PFSK-1 (cell line): Measurements from ENCODE around the gene DLGAP1.

ENCODE experiments used
- FOXP2 ChIP-seq: optimal IDR thresholded peaks from 2 replicates; pipeline ENCODE3; 2011; ENCODE audit warnings: borderline replicate concordance, control low read depth, inconsistent platforms; ENCODE audit not compliant: insufficient read depth; ENCODE audit errors: extremely low read length, extremely low read depth
- POLR2AphosphoS5 ChIP-seq: IDR thresholded peaks from 2 replicates; pipeline ENCODE4 v1.6.1; 2012; ENCODE audit warnings: low read depth, mild to moderate bottlenecking, control low read depth, low read length, moderate library complexity
- REST ChIP-seq, 2 experiments: IDR thresholded peaks; 2 replicates each; pipeline versions ENCODE4 v1.6.1 to v1.8.0; 2011 to 2012; ENCODE audit warnings: low read depth in 2 of 2, low read length in 2 of 2, control low read depth in 1 of 2, inconsistent platforms in 1 of 2, mild to moderate bottlenecking in 1 of 2, moderate library complexity in 1 of 2; ENCODE audit not compliant: insufficient read depth in 1 of 2
- SIN3A ChIP-seq: IDR thresholded peaks from 2 replicates; pipeline ENCODE4 v1.6.1; 2012; ENCODE audit warnings: mild to moderate bottlenecking, low read length, moderate library complexity, borderline replicate concordance; ENCODE audit not compliant: insufficient read depth
- TAF1 ChIP-seq: IDR thresholded peaks from 2 replicates; pipeline ENCODE4 v1.6.1; 2012; ENCODE audit warnings: low read length, control low read depth, borderline replicate concordance; ENCODE audit not compliant: insufficient read depth

DLGAP1 gene

GRCh38 chr18:4224031-4224704 is 230.9 kb downstream of the DLGAP1 start:
- TF ChIP-seq SIN3A (no peak), POLR2AphosphoS5 (no peak), FOXP2 (no peak), REST (IDR thresholded peaks at IDR 0.05; ENCODE audit: insufficient read depth in 1 of 2, low read depth in 2 of 2, low read length in 2 of 2) (no peak), TAF1 (no peak)

- TF ChIP-seq REST (IDR thresholded peaks at IDR 0.05; ENCODE audit: insufficient read depth in 1 of 2, low read depth in 2 of 2, low read length in 2 of 2) = no peak
- no peak; the same call in 1 of the 2 replicates for TF ChIP-seq POLR2AphosphoS5
- no peak for TF ChIP-seq TAF1
- TF ChIP-seq SIN3A = no peak
- TF ChIP-seq FOXP2 = no peak
These were observed 243.8 kb downstream of the DLGAP1 start for GRCh38 chr18:4211111-4211837.

GRCh38 chr18:4208366-4208765 is 246.7 kb downstream of the DLGAP1 start:
- TF ChIP-seq POLR2AphosphoS5 (no peak), FOXP2 (no peak), TAF1 (no peak), SIN3A (no peak), REST (IDR thresholded peaks at IDR 0.05; ENCODE audit: insufficient read depth in 1 of 2, low read depth in 2 of 2, low read length in 2 of 2) (no peak)

- TF ChIP-seq SIN3A = no peak
- TF ChIP-seq REST (IDR thresholded peaks at IDR 0.05; ENCODE audit: insufficient read depth in 1 of 2, low read depth in 2 of 2, low read length in 2 of 2) = no peak
- TF ChIP-seq TAF1 = no peak
- no peak for TF ChIP-seq FOXP2
- no peak for TF ChIP-seq POLR2AphosphoS5
These were observed 247.6 kb downstream of the DLGAP1 start for GRCh38 chr18:4207383-4207985.
